Fibroblast of villous mesenchyme (primary cell): Measurements from ENCODE around the gene SLC6A3. TPM values are rescaled to one million over a fixed set of nuclear protein-coding genes. Genes with fewer than 3 reads are reported as not detected.

ENCODE experiments used
- DNase-seq: peaks from one replicate; pipeline ENCODE4 v3.0.0-alpha.2; 2010; ENCODE audit warnings: low read depth
- H3K4me3 ChIP-seq: 2 replicates; pipeline ENCODE4 v1.5.1; 2011; ENCODE audit warnings: low read depth, mild to moderate bottlenecking, low read length
- CTCF ChIP-seq: IDR thresholded peaks from 2 replicates; pipeline ENCODE4 v1.5.1; 2012; ENCODE audit warnings: low read depth, mild to moderate bottlenecking, low read length; ENCODE audit not compliant: insufficient read depth
- total RNA-seq: library from RNA; depleted of rRNA; stranded (reverse); fragments of >200 nt; gene quantifications from 2 replicates; pipeline ENCODE4 v1.2.3, GENCODE V29; 2012

SLC6A3 gene
- total RNA-seq, 1 donor: not detected

- no peak overlapping the region for H3K4me3 ChIP-seq
- no peak for DNase-seq
- no peak for TF ChIP-seq CTCF
Measured at GRCh38 chr5:1453613-1454012, 8.4 kb upstream of the SLC6A3 start.

- TF ChIP-seq CTCF: no peak
- no peak overlapping the region for H3K4me3 ChIP-seq
- DNase-seq: no peak
Measured at GRCh38 chr5:1449081-1449630, 3.9 kb upstream of the SLC6A3 start.

GRCh38 chr5:1448511-1449011 is 3.3 kb upstream of the SLC6A3 start:
- H3K4me3 ChIP-seq: no peak overlapping the region
- TF ChIP-seq CTCF: no peak
- DNase-seq: no peak

GRCh38 chr5:1447671-1448361 is 2.6 kb upstream of the SLC6A3 start:
- DNase-seq: no peak
- no peak for TF ChIP-seq CTCF
- H3K4me3 ChIP-seq: no peak overlapping the region

GRCh38 chr5:1446602-1447343 is 1.5 kb upstream of the SLC6A3 start:
- no peak for DNase-seq
- no peak for TF ChIP-seq CTCF
- H3K4me3 ChIP-seq: no peak overlapping the region

- DNase-seq: no peak
- H3K4me3 ChIP-seq: no peak overlapping the region
- TF ChIP-seq CTCF: no peak
Measured at GRCh38 chr5:1445689-1446601, 705 bp upstream of the SLC6A3 start.
